ENCODE results near the gene TSPEAR. TPM values are rescaled to one million over a fixed set of nuclear protein-coding genes. Genes with fewer than 3 reads are reported as not detected.
A peak's percentile ranks its signal among the peaks of the same experiment; 100 is the strongest.

The TSPEAR gene
- total and polyA plus RNA-seq, 2 donors from 2014 or later, result 0.09 to 0.22 TPM

DNA sequence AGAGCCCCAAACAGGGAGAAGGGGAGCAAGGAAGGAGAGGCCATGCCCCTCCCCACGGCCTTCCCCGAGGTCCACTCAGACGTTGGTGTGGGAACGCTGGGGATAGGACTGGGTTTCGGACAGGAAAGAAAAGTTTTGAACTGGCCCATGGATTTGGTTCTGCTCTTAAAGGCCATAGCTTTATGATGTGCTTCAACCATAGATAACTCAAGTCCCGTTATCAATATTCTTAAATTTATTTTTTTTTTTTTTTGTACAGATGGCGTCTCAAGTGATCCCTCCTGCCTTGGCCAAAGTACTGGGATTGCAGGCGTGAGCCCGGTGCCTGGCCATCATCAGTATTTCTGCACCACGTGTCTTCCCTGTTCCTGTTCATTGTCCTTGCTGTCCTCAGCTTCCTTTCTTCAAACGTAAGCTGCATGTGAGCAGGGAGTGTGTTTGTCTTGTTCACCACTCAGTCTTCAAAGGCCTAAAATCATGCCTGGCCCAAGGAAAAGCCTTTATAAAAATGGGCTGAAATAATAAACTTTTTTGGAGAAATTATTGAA, 170.6 kb downstream of the TSPEAR start:
- H3K4me1 ChIP-seq (ENCODE audit: control insufficient read depth in 2 of 3, insufficient read depth in 2 of 3, low read depth in 1 of 3, low read length in 3 of 3), result no peaks in the 10 kb centered on the region
- FAIRE-seq (no peak), DNase-seq (no peak)
- H3K27me3 ChIP-seq (ENCODE audit: control insufficient read depth, insufficient read depth, low read length), result no peaks in the 10 kb centered on the region
- no peaks in the 10 kb centered on the region for H3K36me3 ChIP-seq (ENCODE audit: control insufficient read depth in 2 of 3, insufficient read depth in 3 of 3, low read length in 3 of 3)
- H3K9me3 ChIP-seq (ENCODE audit: control insufficient read depth in 2 of 3, insufficient read depth in 1 of 3, low read length in 3 of 3), result peaks cover 0 to 9% (median 0%) of the 10 kb centered on the region in 3 donors
- H3K4me3 ChIP-seq (ENCODE audit: low read length in 3 of 3), result no peak overlapping the region
- H3K9ac ChIP-seq (ENCODE audit: low read length in 3 of 3), result no peak overlapping the region
- no peak overlapping the region for H3K27ac ChIP-seq (ENCODE audit: low read depth in 2 of 2, low read length in 2 of 2)
- intact Hi-C loops (cut with DNase I), result no loop called here
- TF ChIP-seq, protein P1, sequence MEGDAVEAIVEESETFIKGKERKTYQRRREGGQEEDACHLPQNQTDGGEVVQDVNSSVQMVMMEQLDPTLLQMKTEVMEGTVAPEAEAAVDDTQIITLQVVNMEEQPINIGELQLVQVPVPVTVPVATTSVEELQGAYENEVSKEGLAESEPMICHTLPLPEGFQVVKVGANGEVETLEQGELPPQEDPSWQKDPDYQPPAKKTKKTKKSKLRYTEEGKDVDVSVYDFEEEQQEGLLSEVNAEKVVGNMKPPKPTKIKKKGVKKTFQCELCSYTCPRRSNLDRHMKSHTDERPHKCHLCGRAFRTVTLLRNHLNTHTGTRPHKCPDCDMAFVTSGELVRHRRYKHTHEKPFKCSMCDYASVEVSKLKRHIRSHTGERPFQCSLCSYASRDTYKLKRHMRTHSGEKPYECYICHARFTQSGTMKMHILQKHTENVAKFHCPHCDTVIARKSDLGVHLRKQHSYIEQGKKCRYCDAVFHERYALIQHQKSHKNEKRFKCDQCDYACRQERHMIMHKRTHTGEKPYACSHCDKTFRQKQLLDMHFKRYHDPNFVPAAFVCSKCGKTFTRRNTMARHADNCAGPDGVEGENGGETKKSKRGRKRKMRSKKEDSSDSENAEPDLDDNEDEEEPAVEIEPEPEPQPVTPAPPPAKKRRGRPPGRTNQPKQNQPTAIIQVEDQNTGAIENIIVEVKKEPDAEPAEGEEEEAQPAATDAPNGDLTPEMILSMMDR (IDR thresholded peaks at IDR 0.05; ENCODE audit: borderline replicate concordance, extremely low read depth, insufficient read depth), result no peak

DNA sequence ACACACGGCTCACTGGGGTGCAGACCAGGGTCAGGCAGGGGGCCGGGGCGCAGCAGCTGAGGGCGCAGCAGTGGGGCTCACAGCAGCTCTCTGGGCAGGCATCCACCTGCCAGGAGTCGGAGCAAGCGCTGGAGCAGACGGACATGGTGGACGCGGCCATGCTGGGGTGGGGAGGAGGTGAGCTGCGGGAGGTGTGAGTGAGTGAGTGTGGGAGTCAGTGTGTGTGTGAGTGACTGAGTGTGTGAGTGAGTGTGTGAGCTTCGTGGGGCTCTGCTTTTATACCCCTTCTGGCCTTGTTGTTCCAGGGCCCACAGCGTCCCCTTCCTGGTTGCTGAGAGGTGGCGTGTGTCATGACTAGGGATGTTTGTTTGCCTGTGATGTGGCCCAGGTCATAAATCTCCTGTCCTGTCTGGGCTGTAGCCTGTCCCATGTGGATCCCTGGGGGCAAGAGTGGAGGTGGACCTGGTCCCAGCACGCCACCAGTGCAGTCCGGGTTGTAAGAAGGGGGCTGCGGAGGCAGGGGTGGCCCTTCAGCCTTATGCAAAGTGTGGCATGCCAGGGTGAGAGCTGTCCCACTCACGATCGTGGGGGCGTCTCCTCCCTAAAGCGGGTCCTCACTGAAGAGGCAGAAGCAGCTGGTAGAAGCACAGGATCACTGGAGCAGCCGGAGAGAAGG, 171.2 kb downstream of the TSPEAR start, which contains the start of gene KRTAP10-1:
KRTAP10-1 (minus strand) TSS at position 205 of the 676 bp plus-strand sequence; CDS start at position 160, 45 bp downstream.
- Histone ChIP-seq H3K4me3 (ENCODE audit: low read length in 3 of 3) (no peak within 1 kb of the TSS), H3K9me3 (ENCODE audit: control insufficient read depth in 2 of 3, insufficient read depth in 1 of 3, low read length in 3 of 3) (peaks cover 0 to 9% (median 0%) of the 10 kb centered on the region in 3 donors), H3K36me3 (ENCODE audit: control insufficient read depth in 2 of 3, insufficient read depth in 3 of 3, low read length in 3 of 3) (no peaks in the 10 kb centered on the region), H3K27ac (ENCODE audit: low read depth in 2 of 2, low read length in 2 of 2) (no peak within 1 kb of the TSS), H3K27me3 (ENCODE audit: control insufficient read depth, insufficient read depth, low read length) (no peaks in the 10 kb centered on the region), H3K9ac (ENCODE audit: low read length in 3 of 3) (no peak within 1 kb of the TSS), H3K4me1 (ENCODE audit: control insufficient read depth in 2 of 3, insufficient read depth in 2 of 3, low read depth in 1 of 3, low read length in 3 of 3) (no peaks in the 10 kb centered on the region)
- intact Hi-C loops (cut with DNase I), result no loop called here
- TF ChIP-seq, protein P1 (IDR thresholded peaks at IDR 0.05; ENCODE audit: borderline replicate concordance, extremely low read depth, insufficient read depth), result no peak
- FAIRE-seq (no peak), DNase-seq (peak in 1 of 5 donors; percentile 29)

DNA sequence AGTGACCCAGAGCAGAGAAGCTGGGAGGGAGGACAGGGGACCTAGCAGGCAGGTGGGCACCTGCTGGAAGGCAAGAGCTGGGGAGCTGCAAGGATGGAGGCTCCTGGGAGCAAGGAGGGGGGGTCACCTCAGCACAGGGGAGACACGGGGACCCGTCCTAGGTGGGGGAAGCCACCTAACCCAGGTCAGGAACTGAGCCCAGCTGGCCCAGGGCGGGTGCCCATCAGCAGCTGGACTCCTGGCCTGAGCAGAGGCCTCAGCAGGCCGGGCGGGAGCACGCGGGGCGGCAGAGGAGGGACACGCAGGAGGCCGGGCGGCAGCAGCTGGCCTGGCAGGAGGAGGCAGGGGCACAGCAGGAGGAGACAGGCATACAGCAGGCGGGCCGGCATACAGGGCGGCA, 172.3 kb downstream of the TSPEAR start:
- Histone ChIP-seq H3K27me3 (ENCODE audit: control insufficient read depth, insufficient read depth, low read length) (no peaks in the 10 kb centered on the region), H3K9ac (ENCODE audit: low read length in 3 of 3) (no peak overlapping the region), H3K4me3 (ENCODE audit: low read length in 3 of 3) (no peak overlapping the region), H3K27ac (ENCODE audit: low read depth in 2 of 2, low read length in 2 of 2) (no peak overlapping the region), H3K36me3 (ENCODE audit: control insufficient read depth in 2 of 3, insufficient read depth in 3 of 3, low read length in 3 of 3) (no peaks in the 10 kb centered on the region), H3K9me3 (ENCODE audit: control insufficient read depth in 2 of 3, insufficient read depth in 1 of 3, low read length in 3 of 3) (peaks cover 0 to 9% (median 0%) of the 10 kb centered on the region in 3 donors), H3K4me1 (ENCODE audit: control insufficient read depth in 2 of 3, insufficient read depth in 2 of 3, low read depth in 1 of 3, low read length in 3 of 3) (no peaks in the 10 kb centered on the region)
- intact Hi-C loops (cut with DNase I), result no loop called here
- FAIRE-seq, result no peak
- peak in 2 of 5 donors; percentile 28 to 66 for DNase-seq
- TF ChIP-seq, protein P1 (IDR thresholded peaks at IDR 0.05; ENCODE audit: borderline replicate concordance, extremely low read depth, insufficient read depth), result no peak

Data from kidney (tissue), 14 donors.